GM13976 (cell line): ENCODE results near the gene RIPOR2.

Experiments
- DNase-seq: peaks from one replicate; pipeline ENCODE4 v3.0.0; 2012; ENCODE audit warnings: low spot score
- CTCF ChIP-seq: IDR thresholded peaks from 2 replicates; pipeline ENCODE4 v1.5.1; 2012; ENCODE audit warnings: borderline replicate concordance, mild to moderate bottlenecking; ENCODE audit not compliant: insufficient read depth; ENCODE audit errors: extremely low read depth, missing control alignments, control extremely low read depth
- in situ Hi-C: fragments of 300-500 bp; cut with MboI; formaldehyde crosslinking; loops from one replicate; pipeline ENCODE4 v1.12.0; 2022; ENCODE audit warnings: low sequenced_read_pairs, mixed read lengths, inconsistent platforms; ENCODE audit not compliant: unreplicated experiment

The RIPOR2 gene

GRCh38 chr6:24979176-24979575 is 43.4 kb upstream of the RIPOR2 start:
- in situ Hi-C loops = no loop called here
- no peak for TF ChIP-seq CTCF
- no peak for DNase-seq

DNA sequence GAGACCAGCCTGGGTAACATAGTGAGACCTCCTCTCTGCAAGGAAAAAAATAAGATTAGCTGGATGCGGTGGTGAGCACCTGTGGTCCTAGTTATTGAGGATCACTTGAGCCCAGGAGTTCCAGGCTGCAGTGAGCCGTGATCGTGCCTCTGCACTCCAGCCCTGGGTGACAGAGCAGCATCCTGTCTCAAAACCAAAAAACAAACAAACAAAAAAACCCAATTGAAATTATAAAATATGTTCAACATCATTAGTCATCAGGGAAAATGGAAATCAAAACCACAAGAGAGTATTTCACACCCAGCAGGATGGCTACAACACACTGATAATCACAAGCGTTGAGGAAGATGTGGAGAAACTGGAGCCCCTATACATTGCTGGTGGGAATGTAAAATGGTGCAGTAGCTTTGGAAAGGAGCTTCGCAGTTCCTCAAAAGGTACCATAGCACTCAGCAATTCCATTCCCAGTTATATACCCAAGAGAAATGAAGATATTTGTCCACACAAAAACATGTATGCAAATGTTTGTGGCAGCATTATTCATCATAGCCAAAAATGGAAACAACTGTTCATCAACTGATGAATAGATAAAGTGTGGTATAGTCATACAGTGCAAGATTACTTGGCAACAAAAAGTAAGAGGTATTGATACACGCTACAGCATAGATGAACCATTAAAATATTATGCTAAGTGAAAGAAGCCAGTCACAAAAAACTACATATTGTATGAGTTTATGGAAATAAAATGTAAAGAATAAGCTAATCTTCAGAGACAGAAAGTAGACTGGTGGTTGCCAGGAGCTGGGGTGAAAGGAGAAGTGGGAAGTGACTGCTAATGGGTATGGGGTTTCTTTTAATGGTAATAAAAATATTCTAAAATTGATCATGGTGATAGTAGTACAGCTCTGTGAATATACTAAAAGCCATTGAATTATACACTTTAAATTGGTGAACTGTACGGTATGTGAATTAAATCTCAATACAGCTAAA is 38.7 kb upstream of the RIPOR2 start:
- in situ Hi-C loops = no loop called here
- no peak for TF ChIP-seq CTCF
- no peak for DNase-seq

GRCh38 chr6:24972311-24972958 is 36.7 kb upstream of the RIPOR2 start:
- no peak for DNase-seq
- in situ Hi-C loops = no loop called here
- no peak for TF ChIP-seq CTCF

DNA sequence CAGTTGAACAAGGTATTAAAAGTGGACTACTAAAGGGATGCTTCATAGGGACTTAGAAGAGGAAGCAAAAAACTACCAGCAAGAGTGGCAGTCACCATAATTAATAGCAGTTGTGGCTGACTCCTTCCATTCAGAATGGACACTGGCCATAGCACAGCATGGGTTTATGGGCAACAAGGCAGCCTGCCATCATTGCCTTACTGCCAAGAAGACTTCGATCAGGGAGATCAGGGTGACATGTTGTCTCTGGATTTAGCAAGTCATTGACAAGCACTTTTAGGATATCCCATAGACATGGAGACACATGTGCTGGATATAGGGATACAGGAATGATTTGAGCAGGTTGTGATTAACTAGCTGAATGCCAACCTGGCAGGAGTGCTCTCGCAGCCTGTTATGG is 35.3 kb upstream of the RIPOR2 start:
- no peak for DNase-seq
- in situ Hi-C loops = no loop called here
- no peak for TF ChIP-seq CTCF

GRCh38 chr6:24969343-24969860 is 33.6 kb upstream of the RIPOR2 start:
- in situ Hi-C loops = no loop called here
- no peak for DNase-seq
- no peak for TF ChIP-seq CTCF

DNA sequence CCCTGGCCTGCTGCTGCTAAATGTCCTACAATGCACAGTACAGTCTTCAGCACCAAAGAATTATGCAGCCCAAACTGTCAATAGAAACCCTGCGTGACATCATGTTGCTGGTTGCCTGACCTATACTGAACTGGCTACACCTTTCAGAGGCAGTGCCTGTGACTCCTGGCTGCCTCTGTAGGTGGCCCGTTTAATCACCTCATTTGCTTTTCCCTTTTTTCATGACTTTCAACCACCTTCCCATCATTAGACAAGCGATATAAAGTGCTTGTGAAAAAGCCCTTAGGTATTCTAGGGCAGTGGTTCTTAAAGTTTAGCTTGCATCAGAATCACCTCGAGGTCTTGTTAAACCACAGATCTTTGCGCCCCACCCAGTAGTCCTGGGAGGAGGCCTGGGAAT is 33.0 kb upstream of the RIPOR2 start:
- no peak for TF ChIP-seq CTCF
- in situ Hi-C loops = no loop called here
- no peak for DNase-seq
